Putamen (tissue), 1 donor: ENCODE data around the gene SEMA5A.

ENCODE experiments used
- DNase-seq: peaks from one replicate; pipeline ENCODE4 v3.0.0-alpha.2; 2016; ENCODE audit warnings: low spot score

SEMA5A gene

DNA sequence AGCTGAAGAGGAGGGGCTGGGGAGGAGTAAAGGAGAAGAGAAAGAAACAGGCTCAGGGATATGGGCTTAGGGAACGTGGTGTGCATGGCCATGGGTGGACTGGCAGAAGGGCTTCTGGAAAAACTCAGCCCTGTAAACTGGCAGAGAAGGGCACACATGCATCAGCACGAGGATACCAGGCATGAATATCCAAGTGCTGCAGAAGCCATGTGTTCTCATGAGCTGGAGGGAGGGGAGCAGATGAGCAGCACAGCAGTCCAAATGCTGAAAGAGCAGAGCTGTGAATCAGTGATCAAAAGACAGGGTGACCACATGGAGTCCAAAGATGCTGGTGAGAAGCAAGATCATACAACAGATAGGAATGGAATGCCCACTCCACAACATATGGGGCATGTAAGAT is 72.3 kb downstream of the SEMA5A start:
- no peak for DNase-seq

DNA sequence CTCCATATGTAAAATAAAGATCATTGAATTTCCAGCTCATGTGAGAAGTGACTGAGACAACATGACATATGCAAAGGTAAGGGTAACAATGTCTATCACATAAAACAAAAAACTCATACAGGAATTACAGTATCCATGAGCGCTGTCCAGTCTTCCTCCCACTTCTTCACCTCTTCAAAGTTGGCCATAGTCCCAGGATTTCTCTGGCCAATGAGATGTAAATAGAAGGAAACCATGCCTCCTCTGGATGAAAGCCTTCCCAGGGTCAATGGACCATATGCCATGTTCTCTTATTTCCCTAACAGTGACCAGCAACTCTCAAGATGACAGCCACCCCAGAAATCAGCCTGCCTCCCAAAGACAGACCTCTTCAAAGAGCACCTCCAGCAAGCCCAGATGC is 75.5 kb downstream of the SEMA5A start:
- no peak for DNase-seq

DNA sequence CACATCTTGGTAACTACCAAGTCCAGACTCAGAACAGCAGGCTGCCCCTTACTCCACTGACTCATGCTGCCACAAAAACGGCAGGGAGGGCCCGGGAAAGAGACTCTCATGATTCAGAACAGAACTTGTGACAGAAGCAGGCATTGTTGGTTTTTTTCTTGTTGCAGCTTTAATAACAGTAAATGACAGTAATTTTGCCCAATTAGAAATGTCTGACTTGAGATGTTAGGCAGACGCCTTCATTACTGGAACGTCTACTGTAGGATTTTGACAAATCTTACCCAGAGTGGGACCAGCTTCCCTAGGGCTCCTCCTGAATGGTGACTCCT is 77.9 kb downstream of the SEMA5A start:
- no peak for DNase-seq

DNA sequence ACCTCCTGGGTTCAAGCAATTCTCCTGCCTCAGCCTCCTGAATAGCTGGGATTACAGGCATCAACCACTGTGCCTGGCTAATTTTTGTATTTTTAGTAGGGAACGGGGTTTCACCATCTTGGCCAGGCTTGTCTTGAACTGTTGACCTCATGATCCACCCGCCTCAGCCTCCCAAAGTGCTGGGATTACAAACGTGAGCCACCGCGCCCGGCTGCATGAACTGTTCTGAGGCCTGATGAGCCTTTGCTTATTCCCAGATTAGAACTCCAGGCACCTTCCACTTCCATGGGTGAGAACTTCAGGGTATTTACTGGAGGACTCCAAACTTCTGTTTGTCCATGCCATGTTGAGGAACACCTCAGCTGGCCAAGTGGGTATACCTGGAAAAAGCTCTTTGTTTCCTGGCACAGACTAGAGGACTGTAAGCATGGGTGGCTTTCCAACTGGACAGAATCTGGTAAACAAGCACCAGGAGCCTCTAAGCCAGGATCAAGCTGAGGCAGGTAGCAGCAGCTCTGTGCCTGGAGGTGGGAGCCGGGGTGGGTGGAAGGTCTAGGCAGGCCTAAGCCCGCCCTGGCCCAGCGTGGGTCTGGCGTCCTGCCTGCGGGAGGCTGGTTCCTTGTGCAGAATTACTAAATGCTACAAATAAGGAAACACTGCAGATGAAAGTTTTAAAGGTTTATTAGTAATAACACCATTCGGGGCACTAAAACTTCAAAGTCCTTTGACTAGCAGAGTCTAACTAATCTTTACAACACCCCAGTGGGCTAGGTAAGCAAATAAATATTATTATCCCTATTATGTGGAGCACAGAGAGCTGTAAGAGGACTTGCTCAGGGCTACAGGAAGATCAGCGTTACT is 78.4 kb downstream of the SEMA5A start:
- DNase-seq, result no peak

DNA sequence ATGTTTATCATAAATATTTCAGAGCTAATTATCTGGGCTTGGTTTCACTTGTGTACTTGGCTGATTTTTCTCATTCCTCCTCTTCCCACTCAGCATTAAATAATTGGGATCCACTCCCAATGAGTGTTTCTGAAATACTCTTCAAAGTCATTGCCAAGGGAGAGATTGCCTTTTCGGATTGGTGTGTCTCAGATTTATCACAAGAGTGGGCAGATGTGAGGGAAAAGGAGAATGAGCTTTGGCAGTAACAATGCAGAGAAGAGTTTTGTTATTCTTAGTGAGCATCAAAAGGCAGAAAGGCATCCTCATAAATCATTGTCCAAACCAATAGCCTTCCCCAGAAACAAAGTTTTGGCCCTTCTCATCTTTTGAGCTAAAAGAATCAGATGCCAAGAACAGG is 79.2 kb downstream of the SEMA5A start:
- no peak for DNase-seq

DNA sequence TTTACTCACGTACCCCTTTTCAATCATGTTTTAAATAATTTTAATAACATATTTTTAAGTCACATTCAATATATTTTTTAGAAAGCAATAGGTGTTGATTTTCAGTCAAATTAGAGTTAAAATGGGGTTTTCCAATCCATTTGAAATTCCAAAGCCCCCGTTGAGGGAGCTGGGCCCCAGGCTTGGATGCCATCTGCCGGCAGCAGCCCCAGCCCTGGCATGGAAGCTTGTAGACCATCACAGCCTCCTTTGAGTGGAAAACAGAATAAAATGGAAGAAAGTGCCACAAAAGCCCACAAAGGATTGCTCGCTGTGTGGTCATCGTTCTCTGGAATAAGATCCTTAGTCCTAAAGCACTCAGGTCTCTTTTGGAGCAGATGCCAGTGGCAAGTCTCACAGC is 81.4 kb downstream of the SEMA5A start:
- no peak for DNase-seq

DNA sequence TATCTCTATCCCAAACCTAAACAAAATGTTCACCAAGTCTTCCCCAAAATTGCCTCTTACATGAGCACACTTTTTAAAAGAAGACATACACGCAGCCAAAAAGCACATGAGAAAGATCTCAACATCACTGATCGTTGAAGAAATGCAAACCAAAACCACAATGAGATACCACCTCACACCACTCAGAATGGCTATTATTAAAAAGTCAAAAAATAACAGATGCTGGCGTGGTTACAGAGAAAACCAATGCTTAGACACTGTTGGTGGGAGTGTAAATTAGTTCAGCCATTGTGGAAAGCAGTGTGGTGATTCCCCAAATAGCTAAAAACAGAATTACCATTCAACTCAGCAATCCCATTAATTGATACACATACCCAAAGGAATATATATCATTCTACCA is 83.8 kb downstream of the SEMA5A start:
- no peak for DNase-seq

DNA sequence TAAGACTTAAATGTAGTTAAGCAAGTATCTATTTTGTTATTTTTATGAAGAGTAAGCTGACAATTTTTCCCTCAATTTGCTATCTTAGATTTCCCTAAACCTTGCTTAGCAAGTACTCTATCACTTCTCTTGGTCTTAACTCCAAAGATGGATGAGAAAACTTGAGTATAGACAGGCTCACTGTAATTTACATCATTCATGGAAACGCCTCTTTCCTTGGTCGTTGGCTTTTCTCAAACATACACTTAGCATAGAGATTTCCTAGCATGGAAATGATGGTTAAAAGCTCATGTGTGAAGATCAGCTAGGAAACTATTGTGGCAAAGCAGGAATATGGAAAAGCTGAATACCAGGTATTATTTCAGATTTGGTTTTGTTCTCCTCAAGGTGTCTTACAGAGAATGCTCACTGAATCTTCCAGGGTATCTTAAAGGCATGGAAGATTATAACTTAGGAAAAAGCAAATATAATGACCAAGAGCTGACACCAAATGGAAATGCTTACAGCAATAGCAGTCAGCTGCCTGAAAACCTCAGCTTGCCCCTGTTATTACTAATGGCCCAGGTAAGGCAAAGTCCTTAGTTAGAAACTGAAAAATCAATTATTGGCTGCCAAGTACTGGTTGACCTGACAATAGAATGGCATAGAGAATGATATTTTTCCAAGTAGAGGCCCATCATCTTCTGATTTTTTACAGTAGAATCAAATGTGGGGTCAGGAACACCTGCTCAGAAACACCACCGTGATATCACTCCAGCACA is 84.8 kb downstream of the SEMA5A start:
- no peak for DNase-seq

DNA sequence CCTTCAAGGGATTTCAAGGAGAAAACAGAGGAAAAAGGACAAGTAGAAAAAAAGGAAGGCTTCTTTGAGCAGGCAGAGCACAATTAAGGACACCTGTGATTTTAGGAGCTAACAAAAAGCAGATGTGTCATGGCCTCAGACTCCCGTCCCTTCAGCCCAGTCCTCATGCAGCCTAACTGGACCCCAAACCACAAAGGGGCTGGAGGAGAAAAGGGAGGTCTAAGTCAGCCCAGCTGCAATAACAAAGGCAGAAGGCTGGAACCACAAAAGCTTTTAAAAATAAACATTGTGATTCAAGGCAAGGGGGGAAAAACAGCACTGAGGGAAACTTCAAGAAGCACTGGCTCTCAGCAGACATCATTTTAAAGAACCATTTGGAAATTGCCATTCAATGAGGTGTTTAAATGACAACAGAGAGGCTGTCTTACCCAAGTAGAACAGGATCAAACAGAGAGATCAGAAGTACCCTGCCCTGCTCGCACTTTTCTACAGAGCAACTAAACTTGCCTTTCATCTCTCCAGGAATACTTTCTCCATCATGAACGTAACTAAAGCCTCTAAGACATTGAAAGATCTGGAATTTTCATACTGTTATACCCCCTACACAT is 89.3 kb downstream of the SEMA5A start:
- no peak for DNase-seq

DNA sequence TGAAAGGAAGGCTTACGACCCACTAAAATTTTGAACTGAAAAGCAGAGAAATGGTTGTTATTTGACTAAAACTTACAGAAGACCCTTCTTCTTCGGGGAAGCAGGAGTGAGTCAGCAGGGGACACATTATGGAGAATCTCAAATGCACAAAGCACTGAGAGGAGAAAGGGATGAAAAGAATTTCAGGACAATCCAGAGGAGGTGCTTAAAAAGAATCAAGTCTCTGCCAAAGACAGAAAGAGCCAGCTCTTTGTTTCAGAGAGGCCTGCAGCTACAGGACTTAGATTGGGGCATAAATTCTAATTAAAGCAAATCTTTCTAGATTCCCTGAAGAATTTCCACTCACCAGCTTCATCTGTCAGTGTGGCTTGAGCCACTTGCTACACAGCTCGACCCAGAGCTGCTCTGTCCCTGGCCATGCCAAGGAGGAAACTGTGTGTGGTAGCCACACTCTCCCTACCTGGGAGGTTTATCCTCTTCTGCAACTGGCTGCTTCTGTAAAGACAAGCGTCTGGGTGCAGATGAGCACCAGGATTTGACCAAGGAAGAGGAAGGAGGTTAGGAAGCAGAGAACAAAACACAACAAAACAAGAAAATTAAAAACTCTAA is 89.9 kb downstream of the SEMA5A start:
- DNase-seq, result no peak

DNA sequence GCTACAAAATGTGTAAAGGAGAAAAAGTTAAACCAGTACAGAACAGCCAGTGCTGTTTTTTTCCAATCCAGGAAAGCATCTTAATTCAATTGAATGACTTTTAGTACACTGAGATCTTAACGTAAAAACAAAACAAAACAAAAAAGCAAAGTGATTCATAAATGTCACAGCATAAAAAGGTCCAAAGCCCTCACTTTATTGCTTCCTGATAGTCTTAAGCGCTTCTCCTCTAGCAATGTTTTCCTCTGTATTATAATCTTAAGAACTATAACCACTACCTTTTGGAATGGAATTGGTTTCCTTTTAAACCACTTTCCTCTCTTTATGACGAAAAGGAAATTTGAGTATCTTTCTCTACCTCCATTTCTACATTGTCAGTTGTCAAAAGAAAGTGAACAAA is 91.4 kb downstream of the SEMA5A start:
- no peak for DNase-seq

DNA sequence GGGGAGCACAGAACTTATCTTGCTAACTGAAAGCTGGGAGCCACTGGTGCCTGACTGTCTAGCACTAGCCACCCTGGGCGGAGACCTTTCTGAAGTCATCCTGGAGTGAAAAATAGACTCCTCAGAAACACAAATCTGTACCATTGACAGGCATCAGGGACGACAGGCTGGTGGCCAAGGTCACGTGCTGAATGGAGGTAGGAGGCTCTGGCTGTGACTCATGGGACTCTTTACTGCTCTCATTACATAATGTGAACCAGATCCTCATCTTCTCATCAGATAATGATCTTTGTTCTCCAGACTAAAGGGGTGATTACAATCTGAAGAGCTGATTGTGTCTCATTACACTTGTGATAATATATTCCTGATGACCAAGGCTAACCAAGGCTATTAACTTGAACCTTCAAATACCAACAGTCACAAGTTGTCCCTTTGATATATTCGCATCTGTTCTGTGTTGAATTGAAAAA is 91.8 kb downstream of the SEMA5A start:
- no peak for DNase-seq

DNA sequence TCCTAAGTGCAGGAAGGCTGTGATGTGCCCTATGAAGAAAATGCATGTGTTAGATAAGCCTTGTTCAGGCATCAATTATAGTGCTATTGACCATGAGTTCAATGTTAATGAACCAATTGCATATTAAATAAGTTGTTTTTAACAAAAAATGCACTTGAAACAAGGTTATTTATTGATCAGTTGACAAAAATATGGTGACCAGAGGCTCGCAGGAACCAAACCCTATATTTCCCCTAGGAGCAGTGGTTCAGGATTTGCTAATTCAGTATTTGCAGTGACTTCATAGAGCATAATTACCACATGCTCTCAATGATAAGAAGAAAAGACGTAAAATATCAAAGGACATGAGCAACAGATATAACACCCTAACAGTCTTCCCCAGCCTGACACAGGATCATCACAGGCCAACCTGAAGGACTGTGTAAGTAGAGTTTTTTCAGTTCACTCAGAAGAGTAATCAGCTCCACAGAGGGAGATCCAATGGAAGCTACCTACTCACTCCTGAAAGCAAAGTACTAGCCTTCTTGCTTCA is 92.3 kb downstream of the SEMA5A start:
- DNase-seq, result no peak

DNA sequence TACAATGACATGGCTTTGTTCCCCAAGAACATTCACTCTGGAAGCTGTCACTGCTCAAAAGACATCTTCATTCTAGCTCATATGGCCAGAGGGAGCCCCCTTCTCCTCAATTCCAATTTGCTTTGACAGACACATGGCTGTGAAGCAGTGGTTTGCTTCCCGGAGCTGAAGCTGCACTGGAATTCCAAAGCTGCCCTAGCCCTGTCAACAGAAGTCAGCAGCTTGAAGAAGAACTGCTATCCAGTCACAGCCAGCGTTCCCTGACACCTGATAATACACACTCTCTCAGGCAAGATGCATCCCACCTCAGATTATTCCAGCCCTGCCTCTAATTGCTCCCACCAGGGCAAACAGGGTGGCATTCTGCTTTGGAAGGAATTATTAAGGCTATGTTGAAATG is 93.7 kb downstream of the SEMA5A start:
- DNase-seq, result no peak

DNA sequence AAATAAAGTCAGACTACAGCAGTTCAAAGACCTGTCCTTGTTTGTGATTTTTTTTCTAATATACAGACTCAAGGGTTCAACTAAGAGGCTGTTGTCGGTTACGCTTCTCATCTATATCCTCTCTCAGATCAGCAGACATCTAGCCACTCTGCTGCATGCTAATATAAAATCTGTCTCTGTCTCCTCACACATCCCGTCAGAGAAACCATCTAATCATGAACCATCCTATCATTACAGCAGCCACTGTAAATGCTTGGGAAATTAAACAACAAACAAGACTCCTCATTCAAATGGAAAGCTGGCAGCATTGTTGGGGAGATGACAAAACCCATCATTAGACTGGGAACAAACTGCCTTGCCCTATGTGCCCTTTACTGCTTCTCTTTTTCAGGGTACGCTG is 94.8 kb downstream of the SEMA5A start:
- no peak for DNase-seq

DNA sequence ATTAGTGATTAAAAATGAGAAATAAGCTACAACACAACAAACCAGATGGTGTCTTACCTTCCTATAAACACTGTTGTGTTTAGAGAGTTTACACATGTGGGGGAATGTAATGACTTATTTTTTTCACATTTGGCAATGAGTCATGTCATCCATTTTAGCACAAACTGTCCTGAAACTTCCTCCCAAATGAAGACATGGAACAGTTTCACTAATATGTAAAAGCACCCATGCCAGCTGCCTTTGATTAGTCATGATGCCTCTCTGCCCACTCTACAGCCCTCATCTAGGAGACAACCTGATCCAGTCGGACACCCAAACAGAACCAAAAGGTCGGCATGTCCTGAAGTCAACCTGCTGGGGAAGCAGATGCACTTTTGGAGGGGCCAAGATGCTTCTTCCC is 98.2 kb downstream of the SEMA5A start:
- no peak for DNase-seq

DNA sequence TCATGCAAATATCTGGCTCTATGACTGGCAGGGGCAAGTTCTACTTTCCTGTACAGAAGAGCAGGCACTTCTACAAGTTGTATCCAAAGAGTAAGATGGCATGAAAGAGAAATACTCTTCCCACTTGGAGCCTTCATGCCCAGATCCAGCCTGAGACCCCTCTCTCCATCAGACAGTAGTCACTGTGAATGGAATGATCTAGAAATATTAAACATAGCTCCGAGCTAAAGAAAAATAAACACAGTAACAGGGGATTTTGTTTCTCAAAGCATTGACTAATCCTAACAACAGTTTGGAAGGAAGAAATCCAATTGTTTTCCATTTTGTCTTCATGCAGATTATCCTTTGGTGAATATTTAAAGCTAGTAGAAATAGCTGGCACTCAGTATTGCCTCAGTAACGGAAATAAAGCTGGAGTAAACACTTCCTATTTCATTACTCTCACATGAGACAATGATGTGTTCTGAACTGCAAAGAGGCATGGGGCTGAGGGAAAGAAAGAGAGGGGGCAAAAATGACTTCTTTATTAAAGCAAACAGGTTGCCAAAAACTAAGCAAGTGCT is 100.0 kb downstream of the SEMA5A start:
- no peak for DNase-seq

DNA sequence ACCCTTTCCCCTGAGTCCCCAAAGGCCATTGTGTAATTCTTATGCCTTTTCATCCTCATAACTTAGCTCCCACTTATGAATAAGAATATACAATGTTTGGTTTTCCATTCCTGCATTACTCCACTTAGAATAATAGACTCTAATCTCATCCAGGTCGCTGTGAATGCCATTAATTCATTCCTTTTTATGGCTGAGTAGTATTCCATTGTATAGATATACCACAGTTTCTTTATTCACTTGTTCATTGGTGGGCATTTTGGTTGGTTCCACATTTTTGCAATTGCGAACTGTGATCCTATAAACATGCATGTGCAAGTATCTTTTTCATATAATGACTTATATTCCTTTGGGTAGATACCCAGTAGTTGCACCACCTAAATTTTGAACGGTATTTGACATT is 101.5 kb downstream of the SEMA5A start:
- DNase-seq, result no peak

DNA sequence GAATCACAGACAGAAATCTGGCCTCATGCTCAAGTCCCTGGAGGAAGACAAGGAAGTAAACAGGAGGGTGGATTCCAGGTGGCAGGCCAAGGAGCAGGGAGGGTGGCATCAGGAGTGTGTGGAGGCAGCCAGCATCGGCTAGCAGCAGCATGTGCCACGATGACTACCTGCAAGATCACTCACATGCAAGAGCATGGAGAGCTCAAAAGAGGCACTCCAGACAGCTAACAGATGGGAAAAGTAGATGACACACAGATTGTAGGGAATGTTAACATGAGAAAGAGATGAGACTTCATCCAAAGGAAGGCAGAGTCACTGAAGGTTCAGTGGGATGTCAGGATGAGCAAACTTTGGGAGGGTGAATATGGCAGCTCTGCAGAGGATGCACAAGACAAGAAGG is 104.3 kb downstream of the SEMA5A start:
- no peak for DNase-seq

DNA sequence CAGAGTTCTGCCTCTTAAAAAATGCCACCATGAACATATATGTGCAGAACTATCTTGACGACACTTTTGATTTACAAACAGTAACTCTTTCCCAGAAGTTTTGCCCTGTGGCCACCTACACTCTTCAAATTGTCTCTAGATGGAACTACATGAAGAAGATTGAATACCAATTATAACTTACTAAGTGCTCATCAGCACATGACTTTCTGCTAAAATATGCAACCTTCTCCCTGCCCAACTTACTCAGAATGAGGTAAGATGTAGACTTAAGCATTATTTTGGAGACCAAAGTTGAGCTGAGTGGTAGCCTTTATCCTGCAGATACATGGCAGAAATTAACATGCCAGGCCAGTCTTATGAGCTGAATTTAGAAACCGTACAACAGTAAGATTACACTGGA is 105.4 kb downstream of the SEMA5A start:
- DNase-seq, result no peak

DNA sequence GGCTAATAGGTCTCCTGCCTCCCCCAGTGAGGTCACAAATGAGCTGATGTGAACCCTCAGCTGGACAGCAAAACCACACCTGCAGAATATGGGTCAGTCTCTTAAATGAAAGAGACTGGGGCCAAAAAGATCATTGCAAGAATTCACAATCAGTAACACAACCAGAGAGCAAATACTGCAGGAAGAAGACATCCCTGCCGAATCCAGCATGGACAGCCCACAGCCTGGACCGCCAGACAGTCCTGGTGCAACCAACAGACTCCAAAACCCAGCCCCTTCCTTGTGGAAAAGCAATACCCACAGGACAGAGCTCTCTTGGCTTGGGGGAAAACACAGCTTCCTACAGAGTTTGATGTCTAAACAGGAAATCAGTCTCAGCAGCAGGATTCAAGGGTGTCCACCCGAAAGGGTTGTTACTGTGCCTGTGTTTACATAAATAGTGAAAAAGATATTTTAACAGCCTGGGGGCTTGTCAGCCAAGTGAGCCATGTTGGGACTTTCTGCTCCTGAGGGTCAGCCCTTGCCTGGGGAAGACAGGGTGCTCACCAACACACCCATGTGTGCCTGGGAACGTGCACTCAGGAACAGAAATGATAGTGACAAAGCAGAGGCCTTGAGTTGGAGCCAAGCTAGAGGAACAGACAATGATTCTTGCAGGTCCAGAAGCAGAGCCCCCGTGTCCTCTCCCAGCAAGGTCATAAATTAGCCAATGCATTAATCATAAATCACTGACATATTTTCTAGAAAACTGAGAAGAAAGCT is 106.2 kb downstream of the SEMA5A start:
- DNase-seq, result no peak
